ENCODE data around the gene ECE1. TPM values are rescaled to one million over a fixed set of nuclear protein-coding genes. Genes with fewer than 3 reads are reported as not detected.

The ECE1 gene
- total and polyA plus RNA-seq, 2 of the 13 experiments (the other 11 are each of a cell fraction or from before 2014, with no cell fraction given), result 13.5 to 21.2 TPM

DNA sequence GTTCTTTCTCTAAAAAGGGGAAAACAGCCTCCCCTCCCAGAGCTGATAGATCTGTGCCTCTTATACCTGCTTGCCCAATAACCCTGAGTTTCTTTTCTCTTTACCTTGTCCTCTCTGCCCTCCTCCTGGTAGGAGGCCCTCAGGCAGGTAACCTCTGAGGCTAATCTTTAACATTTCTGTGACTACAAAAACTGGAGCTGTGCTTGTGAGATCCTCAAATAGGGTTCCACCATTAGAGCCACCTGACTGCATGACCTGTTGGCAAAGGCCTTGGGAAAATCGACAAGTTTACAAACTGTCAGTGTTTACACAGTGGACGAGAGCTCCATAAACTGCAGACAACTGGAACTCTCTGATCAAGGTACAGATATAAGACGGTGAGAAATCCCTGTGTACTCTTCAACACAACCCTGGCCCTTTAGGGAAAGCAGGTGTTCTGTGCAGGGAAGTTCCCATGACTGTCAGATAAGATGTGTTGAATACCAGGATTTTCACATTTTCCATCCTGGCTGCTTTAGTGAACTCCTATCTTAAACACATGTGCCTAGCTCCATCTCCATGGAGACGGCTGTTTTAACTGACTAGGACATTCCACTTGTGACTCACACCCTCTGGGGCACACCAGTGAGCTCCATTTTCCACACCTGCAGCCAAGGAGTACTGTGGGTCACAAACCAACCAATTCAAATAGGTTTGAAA, 38.3 kb downstream of the ECE1 start (continued):
- TF ChIP-seq ZNF562 (CRISPR knock-in tag; IDR thresholded peaks at IDR 0.05; ENCODE audit: borderline replicate concordance) (no peak), ZNF737 (CRISPR knock-in tag; IDR thresholded peaks at IDR 0.05; ENCODE audit: borderline replicate concordance) (no peak), ZFAT (CRISPR knock-in tag; conservative IDR thresholded peaks at IDR 0.05) (no peak), SP2 (CRISPR knock-in tag; IDR thresholded peaks at IDR 0.05) (no peak), ZSCAN30 (CRISPR knock-in tag; IDR thresholded peaks at IDR 0.05) (no peak), TCF12 (IDR thresholded peaks at IDR 0.05) (no peak), TCF12 (CRISPR knock-in tag; IDR thresholded peaks at IDR 0.05) (peak; percentile 37; the same call in 1 of the 2 replicates), ZNF597 (CRISPR knock-in tag; IDR thresholded peaks at IDR 0.05) (no peak), NFKBIZ (CRISPR knock-in tag; IDR thresholded peaks at IDR 0.05) (0 out of 2 replicates have a peak, but pooled peaks have one; percentile 59), MTF1 (CRISPR knock-in tag; IDR thresholded peaks at IDR 0.05) (no peak), ZNF766 (CRISPR knock-in tag; IDR thresholded peaks at IDR 0.05; ENCODE audit: borderline replicate concordance) (no peak), RAD51 (IDR thresholded peaks at IDR 0.05; ENCODE audit: borderline replicate concordance) (peak; percentile 50; the same call in 1 of the 2 replicates), EHMT2 (IDR thresholded peaks at IDR 0.05; ENCODE audit: borderline replicate concordance, low read depth, low read length) (no peak), NFRKB (IDR thresholded peaks at IDR 0.05) (no peak), ZNF558 (CRISPR knock-in tag; IDR thresholded peaks at IDR 0.05; ENCODE audit: borderline replicate concordance) (no peak), SRSF4 (IDR thresholded peaks at IDR 0.05; ENCODE audit: low read depth, low read length, poor library complexity, severe bottlenecking) (no peak), SUZ12 (IDR thresholded peaks at IDR 0.05; ENCODE audit: low read depth, low read length) (no peak), SIX4 (CRISPR knock-in tag; IDR thresholded peaks at IDR 0.05) (peak; percentile 21; the same call in 1 of the 2 replicates), CSRNP1 (CRISPR knock-in tag; IDR thresholded peaks at IDR 0.05) (no peak), MAZ (IDR thresholded peaks at IDR 0.05; ENCODE audit: borderline replicate concordance, low read depth, low read length) (no peak), MAZ (CRISPR knock-in tag; IDR thresholded peaks at IDR 0.05; ENCODE audit: low read depth) (no peak), RBM39 (IDR thresholded peaks at IDR 0.05; ENCODE audit: low read depth, low read length, poor library complexity, severe bottlenecking) (no peak), NAIF1 (CRISPR knock-in tag; IDR thresholded peaks at IDR 0.05; ENCODE audit: borderline replicate concordance) (no peak), ZSCAN22 (CRISPR knock-in tag; IDR thresholded peaks at IDR 0.05) (no peak)
- TF ChIP-seq, protein P1, sequence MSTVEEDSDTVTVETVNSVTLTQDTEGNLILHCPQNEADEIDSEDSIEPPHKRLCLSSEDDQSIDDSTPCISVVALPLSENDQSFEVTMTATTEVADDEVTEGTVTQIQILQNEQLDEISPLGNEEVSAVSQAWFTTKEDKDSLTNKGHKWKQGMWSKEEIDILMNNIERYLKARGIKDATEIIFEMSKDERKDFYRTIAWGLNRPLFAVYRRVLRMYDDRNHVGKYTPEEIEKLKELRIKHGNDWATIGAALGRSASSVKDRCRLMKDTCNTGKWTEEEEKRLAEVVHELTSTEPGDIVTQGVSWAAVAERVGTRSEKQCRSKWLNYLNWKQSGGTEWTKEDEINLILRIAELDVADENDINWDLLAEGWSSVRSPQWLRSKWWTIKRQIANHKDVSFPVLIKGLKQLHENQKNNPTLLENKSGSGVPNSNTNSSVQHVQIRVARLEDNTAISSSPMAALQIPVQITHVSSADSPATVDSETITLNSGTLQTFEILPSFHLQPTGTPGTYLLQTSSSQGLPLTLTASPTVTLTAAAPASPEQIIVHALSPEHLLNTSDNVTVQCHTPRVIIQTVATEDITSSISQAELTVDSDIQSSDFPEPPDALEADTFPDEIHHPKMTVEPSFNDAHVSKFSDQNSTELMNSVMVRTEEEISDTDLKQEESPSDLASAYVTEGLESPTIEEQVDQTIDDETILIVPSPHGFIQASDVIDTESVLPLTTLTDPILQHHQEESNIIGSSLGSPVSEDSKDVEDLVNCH (CRISPR knock-in tag; IDR thresholded peaks at IDR 0.05), result no peak
- TF ChIP-seq, protein P2, sequence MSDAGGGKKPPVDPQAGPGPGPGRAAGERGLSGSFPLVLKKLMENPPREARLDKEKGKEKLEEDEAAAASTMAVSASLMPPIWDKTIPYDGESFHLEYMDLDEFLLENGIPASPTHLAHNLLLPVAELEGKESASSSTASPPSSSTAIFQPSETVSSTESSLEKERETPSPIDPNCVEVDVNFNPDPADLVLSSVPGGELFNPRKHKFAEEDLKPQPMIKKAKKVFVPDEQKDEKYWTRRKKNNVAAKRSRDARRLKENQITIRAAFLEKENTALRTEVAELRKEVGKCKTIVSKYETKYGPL (CRISPR knock-in tag; IDR thresholded peaks at IDR 0.05), result no peak

Data from HepG2 (cell line).